ENCODE results near the gene CBLN2.

- TF ChIP-seq CTCF (conservative IDR thresholded peaks at IDR 0.05; ENCODE audit: low read depth in 2 of 2) (peak; percentile 54 to 81), EZH2 (IDR thresholded peaks at IDR 0.05; ENCODE audit: low read depth, unreplicated experiment) (peak; percentile 46), EZH2phosphoT487 (IDR thresholded peaks at IDR 0.05; ENCODE audit: unreplicated experiment) (no peak), JUNB (IDR thresholded peaks at IDR 0.05; ENCODE audit: unreplicated experiment) (no peak), ETS1 (IDR thresholded peaks at IDR 0.05) (no peak), REST (IDR thresholded peaks at IDR 0.05; ENCODE audit: unreplicated experiment) (no peak)
Observed at GRCh38 chr18:72544092-72544886, at the start of gene CBLN2.

Data from GM23338 (cell line).